ENCODE results near the gene CYP39A1. TPM values are rescaled to one million over a fixed set of nuclear protein-coding genes. Genes with fewer than 3 reads are reported as not detected.
A peak's percentile ranks its signal among the peaks of the same experiment; 100 is the strongest.

The CYP39A1 gene
- total and polyA plus RNA-seq, 10 of the 15 experiments (the other 5 are each of a cell fraction or from before 2014, with no cell fraction given): not detected

DNA sequence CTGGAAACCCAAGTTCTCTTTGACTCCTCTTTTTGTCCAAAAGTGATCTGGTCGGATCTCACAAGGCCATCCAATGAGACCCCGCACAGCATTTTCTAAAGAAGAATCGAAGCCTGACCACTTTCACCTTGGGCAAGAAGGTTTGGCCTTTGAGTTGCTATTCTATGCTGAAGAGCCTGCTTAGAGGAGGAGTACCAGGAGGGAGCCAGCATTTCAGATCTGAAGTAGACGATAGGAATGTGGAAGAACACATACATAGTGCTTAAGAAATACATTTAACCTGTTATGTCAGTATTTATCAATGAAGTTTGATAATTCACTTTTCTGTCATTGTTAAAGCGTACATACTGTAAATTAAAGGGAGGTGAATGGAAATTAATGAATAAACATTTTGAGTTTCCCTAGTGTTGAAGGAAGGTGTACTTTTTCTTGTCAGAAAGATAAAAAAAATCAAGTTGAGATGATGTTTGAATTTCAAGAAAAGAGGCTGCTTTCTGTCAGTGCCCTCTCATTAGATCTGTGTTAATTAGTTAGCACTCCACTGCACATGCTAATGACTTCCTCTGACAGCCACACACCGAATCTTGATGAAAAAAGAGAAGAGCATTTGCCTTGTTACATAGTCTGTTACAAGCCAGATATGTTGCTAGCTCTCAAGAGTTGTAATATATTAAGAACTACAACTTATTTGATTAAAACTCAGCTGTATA lies 24.1 kb upstream of the CYP39A1 start:
- Histone ChIP-seq H3K4me2 (ENCODE audit: control insufficient read depth, insufficient read depth) (no peak overlapping the region), H2AFZ (ENCODE audit: control insufficient read depth, low read depth, low read length) (no peak overlapping the region), H3K79me2 (ENCODE audit: control insufficient read depth, insufficient read depth, low read length) (no peaks in the 10 kb centered on the region), H3K36me3 (ENCODE audit: control insufficient read depth in 2 of 2, insufficient read depth in 2 of 2, low read length in 1 of 2) (no peaks in the 10 kb centered on the region), H4K20me1 (ENCODE audit: control insufficient read depth, insufficient read depth) (no peaks in the 10 kb centered on the region), H3K27me3 (replicated peaks in 1 of 2; ENCODE audit: control insufficient read depth in 2 of 2, insufficient read depth in 2 of 2, low read length in 1 of 2) (no peaks in the 10 kb centered on the region; a peak in 1 of 4 replicates), H3K9ac (ENCODE audit: control insufficient read depth, insufficient read depth, low read length) (no peak overlapping the region), H3K4me1 (ENCODE audit: control insufficient read depth, insufficient read depth, low read length) (no peaks in the 10 kb centered on the region), H3K4me3 (no peak overlapping the region), H3K27ac (ENCODE audit: control insufficient read depth, insufficient read depth) (no peak overlapping the region), H3K9me3 (replicated peaks; ENCODE audit: control insufficient read depth, insufficient read depth, low read length) (no peaks in the 10 kb centered on the region)
- DNase-seq (ENCODE audit: low read depth, low spot score) (no peak), ATAC-seq (no peak), FAIRE-seq (no peak)
- no peak for TF ChIP-seq CBX3 (IDR thresholded peaks at IDR 0.05; ENCODE audit: borderline replicate concordance, low read depth)
- no peak for TF ChIP-seq SUZ12 (IDR thresholded peaks at IDR 0.05; ENCODE audit: unreplicated experiment)
- no peak for TF ChIP-seq SMAD1 (IDR thresholded peaks at IDR 0.05; ENCODE audit: low read depth, partially characterized antibody)
- TF ChIP-seq MTA2 (IDR thresholded peaks at IDR 0.05; ENCODE audit: low read depth): peak; percentile 52; the same call in 1 of the 2 replicates
- 17% methylated on average over 6 of the region's 6 CpGs for WGBS (ENCODE audit: insufficient coverage, insufficient replicate concordance, low lambda C conversion rate, missing lambda C conversion rate)
- no TSS peak for BruUV-seq (replicated peaks)
- SMC1A ChIA-PET (ENCODE audit: uncharacterized antibody, unreplicated experiment): no interaction called here
- CTCF ChIA-PET: no interaction called here
- POLR2A ChIA-PET: no interaction called here
- intact Hi-C loops (cut with micrococcal nuclease; ENCODE audit: unreplicated experiment): no loop called here
- in situ Hi-C loops (cut with MboI): no loop called here
- RAD21 ChIA-PET (ENCODE audit: unreplicated experiment): no interaction called here

DNA sequence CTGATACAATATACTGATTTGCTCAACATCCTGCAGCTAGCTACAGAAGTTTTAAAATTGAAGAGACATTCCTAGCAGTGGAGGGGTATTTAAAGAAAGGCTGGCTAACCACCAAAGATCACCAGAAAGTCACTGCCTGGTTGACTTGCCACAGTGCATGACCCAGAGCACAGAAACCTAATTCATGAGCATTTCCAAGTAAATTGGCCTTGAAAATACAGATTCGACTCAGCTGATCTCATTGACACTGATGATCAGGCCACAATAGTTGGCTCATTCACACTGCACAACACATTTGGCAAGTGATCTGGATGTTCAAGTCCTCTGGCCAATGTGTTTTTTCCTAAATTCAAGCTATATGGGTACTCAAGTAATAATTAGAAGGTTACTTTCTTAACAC lies 21.8 kb upstream of the CYP39A1 start:
- H3K79me2 ChIP-seq (ENCODE audit: control insufficient read depth, insufficient read depth, low read length): no peaks in the 10 kb centered on the region
- H3K9ac ChIP-seq (ENCODE audit: control insufficient read depth, insufficient read depth, low read length): no peak overlapping the region
- BruUV-seq (replicated peaks): no TSS peak
- RAD21 ChIA-PET (ENCODE audit: unreplicated experiment): no interaction called here
- no peak overlapping the region for H2AFZ ChIP-seq (ENCODE audit: control insufficient read depth, low read depth, low read length)
- no peaks in the 10 kb centered on the region; a peak in 1 of 4 replicates for H3K27me3 ChIP-seq (replicated peaks in 1 of 2; ENCODE audit: control insufficient read depth in 2 of 2, insufficient read depth in 2 of 2, low read length in 1 of 2)
- H3K27ac ChIP-seq (ENCODE audit: control insufficient read depth, insufficient read depth): no peak overlapping the region
- intact Hi-C loops (cut with micrococcal nuclease; ENCODE audit: unreplicated experiment) (no loop called here), in situ Hi-C loops (cut with MboI) (no loop called here)
- H3K4me1 ChIP-seq (ENCODE audit: control insufficient read depth, insufficient read depth, low read length): no peaks in the 10 kb centered on the region
- CTCF ChIA-PET: no interaction called here
- no peak overlapping the region for H3K4me2 ChIP-seq (ENCODE audit: control insufficient read depth, insufficient read depth)
- SMC1A ChIA-PET (ENCODE audit: uncharacterized antibody, unreplicated experiment): interaction anchor here (1.1 to 1.7 kb wide), 2 partner anchors 10 kb away, joined by 3 to 4 read pairs; no protein-coding TSS in a partner anchor
- no peak overlapping the region for H3K4me3 ChIP-seq
- H3K9me3 ChIP-seq (replicated peaks; ENCODE audit: control insufficient read depth, insufficient read depth, low read length): no peaks in the 10 kb centered on the region
- no peaks in the 10 kb centered on the region for H4K20me1 ChIP-seq (ENCODE audit: control insufficient read depth, insufficient read depth)
- TF ChIP-seq, protein P1, sequence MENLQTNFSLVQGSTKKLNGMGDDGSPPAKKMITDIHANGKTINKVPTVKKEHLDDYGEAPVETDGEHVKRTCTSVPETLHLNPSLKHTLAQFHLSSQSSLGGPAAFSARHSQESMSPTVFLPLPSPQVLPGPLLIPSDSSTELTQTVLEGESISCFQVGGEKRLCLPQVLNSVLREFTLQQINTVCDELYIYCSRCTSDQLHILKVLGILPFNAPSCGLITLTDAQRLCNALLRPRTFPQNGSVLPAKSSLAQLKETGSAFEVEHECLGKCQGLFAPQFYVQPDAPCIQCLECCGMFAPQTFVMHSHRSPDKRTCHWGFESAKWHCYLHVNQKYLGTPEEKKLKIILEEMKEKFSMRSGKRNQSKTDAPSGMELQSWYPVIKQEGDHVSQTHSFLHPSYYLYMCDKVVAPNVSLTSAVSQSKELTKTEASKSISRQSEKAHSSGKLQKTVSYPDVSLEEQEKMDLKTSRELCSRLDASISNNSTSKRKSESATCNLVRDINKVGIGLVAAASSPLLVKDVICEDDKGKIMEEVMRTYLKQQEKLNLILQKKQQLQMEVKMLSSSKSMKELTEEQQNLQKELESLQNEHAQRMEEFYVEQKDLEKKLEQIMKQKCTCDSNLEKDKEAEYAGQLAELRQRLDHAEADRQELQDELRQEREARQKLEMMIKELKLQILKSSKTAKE (IDR thresholded peaks at IDR 0.05; ENCODE audit: low read depth, poor library complexity, severe bottlenecking): no peak
- TF ChIP-seq SMAD5 (IDR thresholded peaks at IDR 0.05; ENCODE audit: low read depth) (no peak), TARDBP (IDR thresholded peaks at IDR 0.05; ENCODE audit: borderline replicate concordance) (no peak), SP1 (IDR thresholded peaks at IDR 0.05; ENCODE audit: low read depth, low read length) (no peak), ZNF384 (IDR thresholded peaks at IDR 0.05; ENCODE audit: borderline replicate concordance, low read depth, low read length) (no peak)
- WGBS (ENCODE audit: insufficient coverage, insufficient replicate concordance, low lambda C conversion rate, missing lambda C conversion rate): 0% methylated on average over 1 of the region's 1 CpG
- POLR2A ChIA-PET: no interaction called here
- no peaks in the 10 kb centered on the region for H3K36me3 ChIP-seq (ENCODE audit: control insufficient read depth in 2 of 2, insufficient read depth in 2 of 2, low read length in 1 of 2)
- FAIRE-seq (no peak), ATAC-seq (no peak), DNase-seq (ENCODE audit: low read depth, low spot score) (no peak)

Data from GM12878 (cell line).